ENCODE data around the gene ACOX2.
"Not testable (repeated sequence)": the region's sequence is repeated elsewhere in the genome, so short reads cannot be mapped to it uniquely, and the experiment has no call there.

The ACOX2 gene

DNA sequence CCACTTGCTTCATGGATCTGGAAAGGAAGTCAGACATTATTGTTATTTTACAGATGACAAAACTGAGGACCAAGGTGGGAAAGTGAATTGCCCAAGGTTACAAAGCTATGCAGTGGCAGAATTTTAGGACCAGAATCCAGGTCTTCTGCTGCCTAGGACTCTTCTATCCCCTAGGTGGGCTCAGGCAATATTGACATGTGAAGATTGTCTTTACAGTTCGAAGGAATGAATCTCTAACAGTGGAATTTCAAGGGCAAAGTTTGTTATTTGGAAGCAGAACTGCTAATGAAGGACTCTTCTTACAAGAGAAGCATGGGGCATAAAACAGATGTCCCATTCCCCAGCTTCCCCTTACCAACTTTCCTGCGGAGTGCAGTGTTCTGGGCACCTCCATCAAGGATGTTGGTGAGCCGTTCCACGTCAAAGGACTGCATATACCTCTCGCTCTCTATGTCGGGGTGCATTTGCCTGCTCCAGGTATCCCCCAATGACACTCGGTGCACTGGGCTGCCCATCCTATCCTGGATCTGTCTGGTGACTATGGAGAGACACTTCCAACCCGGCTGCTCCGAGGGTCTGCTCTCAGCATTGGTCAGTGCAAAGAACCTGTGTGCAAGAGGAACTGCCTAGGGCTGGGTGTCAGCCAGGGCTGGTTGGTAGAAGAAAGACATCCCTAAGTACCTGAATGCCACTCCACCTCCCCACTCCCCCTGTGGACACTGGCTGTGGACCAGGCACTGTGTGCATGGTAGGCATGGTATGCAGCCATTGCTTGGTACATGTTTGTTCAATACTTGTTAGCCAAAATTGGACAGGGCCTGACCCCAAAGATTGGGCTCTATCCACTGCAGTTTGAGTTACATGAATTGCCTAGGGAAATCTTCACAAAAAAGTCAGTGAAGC, 2.1 kb downstream of the ACOX2 start:
- no peak for DNase-seq

GRCh38 chr3:58532794-58533220, 4.2 kb downstream of the ACOX2 start:
- peak; percentile 60 for DNase-seq

GRCh38 chr3:58531956-58532355, 5.0 kb downstream of the ACOX2 start:
- no peak for DNase-seq

DNA sequence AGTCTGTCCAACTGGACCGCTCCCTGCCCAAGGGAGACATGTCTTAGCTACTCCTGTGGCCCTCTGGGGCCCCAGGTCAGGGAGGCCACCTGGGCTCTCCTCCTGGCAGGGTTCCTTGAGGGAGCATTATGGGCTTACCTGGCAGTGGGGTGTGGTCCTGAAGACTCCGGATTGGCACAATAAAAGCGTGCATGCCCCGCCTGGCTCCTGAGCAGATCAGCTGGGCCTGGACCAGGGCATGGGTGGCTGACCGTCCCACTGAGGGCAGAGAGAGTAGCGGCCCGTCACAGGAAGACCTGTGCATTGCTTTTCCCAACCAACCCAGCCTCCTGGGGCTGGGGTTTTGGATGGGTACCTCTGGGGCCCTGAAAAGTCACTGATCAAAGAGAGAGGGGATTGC, 5.4 kb downstream of the ACOX2 start:
- DNase-seq = no peak

DNA sequence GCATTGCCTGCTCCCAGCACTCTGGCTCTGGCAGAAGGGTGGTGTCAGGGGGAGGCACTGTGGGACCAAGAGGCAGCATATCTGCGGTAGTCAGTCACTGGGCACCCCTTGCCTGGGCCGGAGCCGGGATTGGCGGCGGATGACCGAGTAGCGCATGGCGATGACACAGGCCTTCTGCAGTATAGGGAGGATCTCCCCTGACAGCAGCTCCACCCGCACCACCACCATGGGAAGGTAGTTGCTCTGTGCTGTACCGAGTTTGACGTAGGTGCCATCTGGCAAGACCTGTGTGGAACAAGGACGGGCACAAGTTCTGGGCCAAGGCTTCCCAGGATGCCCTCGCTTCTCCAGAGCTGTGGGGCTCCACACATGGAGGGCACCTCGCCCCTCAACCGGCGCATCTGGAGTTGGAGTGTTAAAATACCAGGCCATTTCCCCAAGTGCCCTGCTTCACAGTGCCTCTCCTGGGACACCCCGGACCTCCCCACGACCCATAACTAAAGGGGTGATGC, 6.6 kb downstream of the ACOX2 start:
- no peak for DNase-seq

- DNase-seq = no peak
Observed at GRCh38 chr3:58529516-58530353, 7.3 kb downstream of the ACOX2 start.

DNA sequence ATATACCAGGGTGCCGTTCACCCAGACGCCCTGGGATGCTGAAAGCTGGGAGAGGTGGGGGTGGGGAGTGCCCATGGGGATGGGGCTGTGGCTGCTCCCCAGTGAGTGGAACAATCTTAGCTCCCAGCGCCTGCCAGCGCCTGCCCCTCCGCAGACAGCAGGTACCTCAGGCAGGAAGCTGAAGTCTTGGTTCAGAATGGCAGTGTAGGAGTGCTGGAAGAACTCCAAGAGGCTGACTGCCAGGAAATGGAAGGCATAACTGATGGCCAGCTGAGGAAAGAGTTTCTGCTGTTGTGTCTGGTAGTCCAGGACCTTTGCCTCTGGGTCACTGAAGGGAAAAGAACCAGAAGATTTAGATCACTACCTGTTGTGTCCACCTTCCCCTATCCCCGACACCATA, 8.4 kb downstream of the ACOX2 start:
- DNase-seq = no peak

DNA sequence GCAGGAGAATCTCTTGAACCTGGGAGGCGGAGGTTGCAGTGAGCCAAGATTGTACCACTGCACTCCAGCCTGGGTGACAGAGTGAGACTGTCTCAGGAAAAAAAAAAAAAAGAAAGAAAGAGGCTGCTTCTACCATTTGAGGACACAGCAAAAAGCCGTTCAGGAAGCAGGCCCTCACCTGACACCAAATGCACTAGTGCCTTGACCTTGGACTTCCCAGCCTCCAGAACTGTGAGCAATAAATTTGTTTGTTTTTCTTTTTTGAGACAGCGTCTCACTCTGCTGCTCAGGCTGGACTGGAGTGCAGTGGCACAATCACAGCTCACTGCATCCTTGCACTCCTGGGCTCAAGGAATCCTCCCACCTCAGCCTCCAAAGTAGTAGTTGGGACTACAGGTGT, 9.6 kb downstream of the ACOX2 start:
- DNase-seq = not testable (repeated sequence)

- no peak for DNase-seq
Observed at GRCh38 chr3:58526515-58526957, 10.5 kb downstream of the ACOX2 start.

DNA sequence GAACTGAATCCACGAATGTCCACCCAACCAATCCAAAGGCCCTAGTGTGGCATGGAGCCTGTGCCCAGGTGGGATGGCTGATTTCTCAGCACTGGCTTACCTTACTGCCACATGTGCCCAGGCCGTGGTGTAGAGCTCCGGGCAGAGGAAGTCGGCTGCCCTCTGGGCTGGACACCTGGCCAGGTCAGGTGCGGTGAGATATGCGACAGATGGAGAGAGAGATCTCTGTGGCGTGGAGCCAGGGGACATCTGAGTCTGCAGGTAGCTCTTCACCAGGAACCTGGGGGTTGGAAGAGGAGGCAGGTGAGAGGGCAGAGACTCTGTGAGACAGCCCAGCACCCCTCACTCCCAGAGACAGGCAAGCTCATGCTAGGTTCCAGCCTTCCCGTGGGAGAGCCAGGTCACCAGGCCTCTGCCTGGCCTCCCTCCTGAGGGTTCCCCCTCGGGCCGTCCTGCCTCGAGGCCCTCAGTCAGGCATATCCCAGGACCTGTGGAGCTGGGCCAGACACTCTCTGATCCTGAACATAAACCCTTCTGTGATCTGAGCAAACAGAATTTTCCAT, 12.6 kb downstream of the ACOX2 start:
- no peak for DNase-seq

DNA sequence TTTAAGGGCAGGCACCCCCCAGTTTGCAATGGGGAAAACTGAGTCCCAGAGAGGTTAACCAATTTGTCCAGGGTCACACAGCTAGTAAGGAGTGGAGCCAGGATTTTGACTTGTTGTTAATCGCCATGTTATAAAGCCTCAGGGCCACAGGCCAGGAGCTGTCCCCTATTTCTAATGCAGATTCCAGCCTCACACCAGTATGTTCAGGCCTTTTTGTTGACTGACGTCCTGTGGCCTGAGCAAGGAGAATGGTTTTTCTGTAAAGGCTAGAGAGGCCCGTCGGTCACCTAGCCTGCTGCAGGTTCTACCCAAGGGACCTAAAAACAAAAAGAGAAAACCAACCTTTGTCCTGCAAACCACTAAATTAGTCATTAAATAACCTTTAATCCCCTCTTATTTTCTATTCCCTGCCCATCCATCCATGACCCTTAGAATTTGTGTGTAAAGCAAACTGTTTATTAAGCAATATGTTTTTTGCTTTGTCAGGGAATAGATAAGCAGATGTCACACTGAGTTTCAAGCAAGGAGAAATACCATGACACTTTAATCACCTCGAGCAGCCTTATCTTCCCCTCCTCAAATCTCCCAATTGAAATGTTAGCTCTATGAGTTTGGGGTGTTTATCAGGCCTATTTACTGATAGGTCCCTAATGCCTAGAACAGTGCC, 14.1 kb downstream of the ACOX2 start:
- no peak for DNase-seq

DNA sequence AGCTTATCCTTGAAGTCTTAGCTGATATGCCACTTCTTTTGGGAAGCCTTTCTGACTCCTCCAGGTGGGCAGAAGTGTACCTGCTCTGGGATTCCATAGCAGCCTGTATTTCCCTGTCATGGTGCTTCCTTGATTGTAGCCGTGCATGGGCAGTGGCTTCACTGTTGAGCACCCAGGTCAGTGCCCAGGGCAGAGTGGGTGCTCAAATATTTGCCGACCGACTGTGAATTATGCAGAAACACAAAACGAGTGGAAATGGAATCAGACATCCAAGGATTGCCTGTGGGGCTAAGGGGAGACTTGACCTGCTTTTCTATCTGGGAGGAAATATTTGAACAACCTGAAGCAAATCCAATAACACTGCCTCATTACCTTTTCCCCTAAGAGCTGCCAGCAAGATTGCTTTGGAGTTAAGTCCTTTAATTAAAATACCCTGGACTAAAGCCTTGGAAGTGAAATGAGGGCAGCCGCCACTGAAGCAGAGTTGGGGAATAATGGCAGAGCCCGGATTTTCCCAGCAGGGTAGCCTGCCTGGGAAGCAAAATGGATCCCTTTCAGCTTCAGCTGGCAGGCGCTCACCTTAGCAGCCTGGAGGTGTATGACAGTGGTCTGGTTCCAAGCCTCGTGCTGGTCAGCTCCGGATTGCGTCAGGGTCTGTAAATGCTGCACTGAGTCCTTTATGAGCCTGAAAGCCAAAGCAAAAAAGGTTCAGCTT, 14.9 kb downstream of the ACOX2 start:
- DNase-seq = no peak

DNA sequence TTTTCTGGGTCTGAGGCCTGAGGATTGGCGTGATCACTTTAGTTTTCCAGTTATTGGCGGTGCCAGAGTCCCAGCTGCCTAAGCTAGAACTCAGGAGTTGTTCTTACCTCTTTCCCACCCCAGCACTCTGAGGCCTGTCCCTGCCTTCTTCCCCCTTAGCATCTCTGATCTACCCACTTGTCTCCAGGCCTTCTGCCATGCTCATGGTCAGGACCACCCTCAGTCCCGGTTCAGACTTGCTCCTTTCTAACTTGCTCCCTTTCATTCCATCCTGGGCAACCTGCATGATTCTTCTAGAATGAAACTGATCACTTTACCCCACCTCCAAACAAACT, 15.7 kb downstream of the ACOX2 start:
- no peak for DNase-seq

GRCh38 chr3:58520403-58521335, 16.3 kb downstream of the ACOX2 start:
- no peak for DNase-seq

- no peak for DNase-seq
Observed at GRCh38 chr3:58519668-58520402, 17.2 kb downstream of the ACOX2 start.

DNA sequence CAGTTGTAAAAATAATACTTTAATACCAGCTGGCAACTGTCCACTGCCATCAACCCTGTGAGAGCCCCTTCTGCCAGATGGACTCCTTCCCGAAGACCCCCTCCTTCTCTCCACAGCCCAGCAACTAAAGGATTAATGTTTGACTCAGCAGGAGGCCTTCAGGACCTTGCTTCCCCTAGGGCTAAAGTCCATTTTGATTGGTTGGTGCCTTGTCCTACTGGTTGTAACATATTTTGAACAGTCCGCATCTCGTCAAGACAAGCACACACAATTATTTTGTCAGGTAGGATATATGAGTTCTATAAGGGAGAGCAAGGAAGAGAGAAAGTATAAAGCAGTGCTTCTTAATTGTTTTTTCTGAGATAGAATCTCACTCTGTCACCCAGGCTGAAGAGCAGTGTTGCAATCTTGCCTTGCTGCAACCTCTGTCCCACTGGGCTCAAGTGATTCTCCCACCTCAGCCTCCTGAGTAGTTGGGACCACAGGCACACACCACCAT, 18.6 kb downstream of the ACOX2 start:
- DNase-seq = no peak

DNA sequence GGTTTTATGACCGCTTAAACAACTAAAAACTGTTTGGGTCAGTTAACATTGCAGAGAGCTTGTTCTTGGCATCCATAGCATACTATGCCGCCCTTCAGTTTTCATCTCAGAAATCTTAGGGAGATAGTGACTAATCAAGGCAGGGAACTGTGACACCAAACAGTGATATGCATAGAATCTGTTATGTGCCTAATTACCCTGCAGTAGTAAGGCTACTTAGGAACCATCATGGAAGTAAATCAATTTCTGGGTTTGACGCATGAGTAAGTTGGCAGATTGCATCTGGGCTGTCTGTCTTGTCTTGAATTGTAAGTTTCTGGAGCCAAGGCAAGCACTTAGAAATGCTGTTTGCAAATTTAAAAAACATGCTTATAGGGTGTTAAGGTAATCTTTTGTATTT, 22.6 kb downstream of the ACOX2 start:
- DNase-seq = no peak

DNA sequence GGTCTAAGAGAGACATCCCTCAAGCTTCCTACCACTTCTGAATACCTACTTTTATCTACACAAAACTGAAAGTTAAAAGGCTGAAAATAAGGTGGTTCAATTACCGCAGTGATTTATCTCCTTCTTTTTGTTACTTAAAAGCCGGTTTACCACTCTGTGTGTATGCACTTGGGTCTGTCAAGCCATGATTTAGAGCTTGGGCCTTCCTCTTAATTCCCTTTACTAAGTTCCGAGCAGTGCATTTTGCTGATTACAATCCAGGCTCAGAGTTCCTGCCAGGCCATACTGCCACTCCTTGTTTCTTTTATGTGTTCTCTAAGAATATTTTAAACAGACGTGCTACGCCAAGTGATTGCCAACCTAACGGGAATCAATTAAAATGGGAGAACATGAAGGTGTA, 28.6 kb downstream of the ACOX2 start:
- DNase-seq = no peak

DNA sequence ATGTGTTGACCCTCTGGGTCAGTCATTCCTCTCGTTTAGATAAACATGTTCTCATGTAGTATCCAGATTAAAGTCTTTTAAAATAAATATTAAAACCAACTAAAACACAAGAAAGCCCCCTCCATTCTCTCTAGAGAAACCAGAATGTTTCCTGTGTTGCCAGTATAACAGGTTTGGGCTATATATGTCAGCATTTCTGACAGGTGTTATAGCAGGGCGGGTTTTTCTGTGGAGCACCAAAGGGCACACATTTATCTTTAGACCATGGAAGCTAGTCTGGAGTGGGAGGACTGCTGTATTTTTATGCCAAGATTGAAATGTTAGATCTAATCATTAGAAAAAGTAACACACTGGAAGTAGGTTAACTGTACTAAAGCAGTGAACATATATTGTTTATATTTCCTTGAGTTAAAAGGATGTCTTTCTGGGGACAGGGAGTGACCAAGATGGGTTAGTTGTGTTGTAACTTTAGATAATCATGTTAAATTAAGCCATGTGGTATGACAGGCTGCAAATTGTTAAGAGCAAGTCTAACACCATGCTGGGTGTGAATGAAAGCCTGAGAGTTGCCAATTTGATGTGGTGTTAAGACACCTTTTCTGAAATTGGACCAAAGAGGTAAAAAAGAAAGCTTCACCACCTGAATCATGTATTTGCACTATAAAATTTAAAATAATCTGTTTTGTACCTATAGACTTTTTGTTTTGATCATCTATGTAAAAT, 29.5 kb downstream of the ACOX2 start:
- no peak for DNase-seq

Measured in KG1 (cell line).